ENCODE measurements around the gene KRT85. TPM values are rescaled to one million over a fixed set of nuclear protein-coding genes. Genes with fewer than 3 reads are reported as not detected.
"Not testable (repeated sequence)": the region's sequence is repeated elsewhere in the genome, so short reads cannot be mapped to it uniquely, and the experiment has no call there.

KRT85 gene
- polyA plus RNA-seq, 1 donor (not counting 4 experiments of a cell fraction or from before 2014, with no cell fraction given) = not detected

DNA sequence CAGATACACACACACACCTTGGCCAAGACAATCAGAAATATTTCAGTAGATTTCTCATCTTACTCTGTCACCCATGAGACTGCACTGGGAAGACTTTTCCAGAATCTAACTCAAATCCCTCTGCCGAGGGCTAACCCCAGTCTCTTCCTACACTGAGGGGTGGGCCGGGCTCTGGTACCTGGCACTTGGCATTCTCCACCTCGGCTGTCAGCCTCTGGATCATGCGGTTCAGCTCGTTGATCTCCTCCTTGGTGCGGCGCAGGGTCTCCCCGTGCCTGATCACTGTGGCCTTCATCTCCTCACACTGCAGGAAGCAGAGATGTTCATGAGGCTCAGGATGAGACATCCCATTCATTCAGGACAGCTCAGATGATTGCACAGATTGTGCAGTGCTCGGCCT, 51.0 kb downstream of the KRT85 start:
- H3K27me3 ChIP-seq (ENCODE audit: control insufficient read depth, extremely low read depth, insufficient read depth, low read length) = peaks cover 11% of the 10 kb centered on the region
- H3K9me3 ChIP-seq (ENCODE audit: control insufficient read depth, low read depth, low read length) = no peaks in the 10 kb centered on the region
- FAIRE-seq = no peak
- H4K20me1 ChIP-seq (ENCODE audit: control insufficient read depth, extremely low read depth, insufficient read depth, low read length) = no peaks in the 10 kb centered on the region
- H3K4me2 ChIP-seq (ENCODE audit: control insufficient read depth, extremely low read depth, insufficient read depth, low read depth, low read length) = no peak overlapping the region
- H3K9ac ChIP-seq (ENCODE audit: control insufficient read depth, extremely low read depth, insufficient read depth, low read length) = no peak overlapping the region
- no peak for DNase-seq (ENCODE audit: low read depth, low spot score)
- dilution Hi-C loops (cut with MboI; ENCODE audit: extremely low pct_ligation_motif_present, low sequenced_read_pairs) = no loop called here
- no peak overlapping the region for H3K27ac ChIP-seq (ENCODE audit: control insufficient read depth, insufficient read depth, low read length)
- H3K9me1 ChIP-seq (ENCODE audit: control insufficient read depth, extremely low read depth, insufficient read depth, low read length) = no peaks in the 10 kb centered on the region
- H3K4me3 ChIP-seq (ENCODE audit: control insufficient read depth in 2 of 3, extremely low read depth in 1 of 3, insufficient read depth in 2 of 3, low read depth in 1 of 3, low read length in 3 of 3) = no peak overlapping the region
- no peaks in the 10 kb centered on the region for H3K36me3 ChIP-seq (ENCODE audit: control insufficient read depth in 2 of 2, extremely low read depth in 1 of 2, insufficient read depth in 2 of 2, low read length in 2 of 2)
- H3K4me1 ChIP-seq (ENCODE audit: control insufficient read depth, extremely low read depth, insufficient read depth, low read length) = no peaks in the 10 kb centered on the region
- H2AFZ ChIP-seq (ENCODE audit: control insufficient read depth, low read length) = no peak overlapping the region
- TF ChIP-seq, protein P1, sequence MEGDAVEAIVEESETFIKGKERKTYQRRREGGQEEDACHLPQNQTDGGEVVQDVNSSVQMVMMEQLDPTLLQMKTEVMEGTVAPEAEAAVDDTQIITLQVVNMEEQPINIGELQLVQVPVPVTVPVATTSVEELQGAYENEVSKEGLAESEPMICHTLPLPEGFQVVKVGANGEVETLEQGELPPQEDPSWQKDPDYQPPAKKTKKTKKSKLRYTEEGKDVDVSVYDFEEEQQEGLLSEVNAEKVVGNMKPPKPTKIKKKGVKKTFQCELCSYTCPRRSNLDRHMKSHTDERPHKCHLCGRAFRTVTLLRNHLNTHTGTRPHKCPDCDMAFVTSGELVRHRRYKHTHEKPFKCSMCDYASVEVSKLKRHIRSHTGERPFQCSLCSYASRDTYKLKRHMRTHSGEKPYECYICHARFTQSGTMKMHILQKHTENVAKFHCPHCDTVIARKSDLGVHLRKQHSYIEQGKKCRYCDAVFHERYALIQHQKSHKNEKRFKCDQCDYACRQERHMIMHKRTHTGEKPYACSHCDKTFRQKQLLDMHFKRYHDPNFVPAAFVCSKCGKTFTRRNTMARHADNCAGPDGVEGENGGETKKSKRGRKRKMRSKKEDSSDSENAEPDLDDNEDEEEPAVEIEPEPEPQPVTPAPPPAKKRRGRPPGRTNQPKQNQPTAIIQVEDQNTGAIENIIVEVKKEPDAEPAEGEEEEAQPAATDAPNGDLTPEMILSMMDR (optimal IDR thresholded peaks at IDR 0.05 in 1 of 3, IDR thresholded peaks at IDR 0.05 in 1 of 3, conservative IDR thresholded peaks at IDR 0.05 in 1 of 3; ENCODE audit: extremely low read depth in 1 of 3, insufficient read depth in 2 of 3, low read length in 3 of 3) = no peak
- H3K79me2 ChIP-seq (ENCODE audit: control insufficient read depth, insufficient read depth, low read length) = no peaks in the 10 kb centered on the region

DNA sequence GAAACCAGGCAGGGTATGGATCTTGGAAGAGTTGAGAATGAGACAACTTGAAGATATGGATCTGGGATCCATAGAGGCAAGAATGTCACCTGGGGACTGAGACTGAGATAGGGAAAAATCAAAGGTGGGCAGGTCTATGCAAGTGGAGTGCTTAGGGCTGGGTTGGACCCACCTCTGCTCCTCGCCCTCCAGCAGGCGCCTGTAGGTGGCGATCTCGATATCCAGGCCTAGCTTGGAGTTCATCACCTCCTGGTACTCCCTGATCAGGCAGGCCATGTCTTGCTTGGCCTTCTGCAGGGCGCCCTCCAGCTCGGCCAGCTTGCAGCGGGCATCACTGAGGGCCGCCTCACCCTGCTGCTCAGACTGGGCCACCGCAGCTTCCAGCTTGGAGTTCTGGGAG, 51.6 kb downstream of the KRT85 start:
- H4K20me1 ChIP-seq (ENCODE audit: control insufficient read depth, extremely low read depth, insufficient read depth, low read length); H3K4me2 ChIP-seq (ENCODE audit: control insufficient read depth, extremely low read depth, insufficient read depth, low read depth, low read length); FAIRE-seq; H3K9ac ChIP-seq (ENCODE audit: control insufficient read depth, extremely low read depth, insufficient read depth, low read length); DNase-seq (ENCODE audit: low read depth, low spot score); H3K9me1 ChIP-seq (ENCODE audit: control insufficient read depth, extremely low read depth, insufficient read depth, low read length); H3K9me3 ChIP-seq (ENCODE audit: control insufficient read depth, low read depth, low read length); dilution Hi-C loops (cut with MboI; ENCODE audit: extremely low pct_ligation_motif_present, low sequenced_read_pairs); H3K4me3 ChIP-seq (ENCODE audit: control insufficient read depth in 2 of 3, extremely low read depth in 1 of 3, insufficient read depth in 2 of 3, low read depth in 1 of 3, low read length in 3 of 3); H3K79me2 ChIP-seq (ENCODE audit: control insufficient read depth, insufficient read depth, low read length); H3K36me3 ChIP-seq (ENCODE audit: control insufficient read depth in 2 of 2, extremely low read depth in 1 of 2, insufficient read depth in 2 of 2, low read length in 2 of 2); H3K27ac ChIP-seq (ENCODE audit: control insufficient read depth, insufficient read depth, low read length); H2AFZ ChIP-seq (ENCODE audit: control insufficient read depth, low read length); H3K4me1 ChIP-seq (ENCODE audit: control insufficient read depth, extremely low read depth, insufficient read depth, low read length): not testable (repeated sequence)
- H3K27me3 ChIP-seq (ENCODE audit: control insufficient read depth, extremely low read depth, insufficient read depth, low read length) = peaks cover 11% of the 10 kb centered on the region
- TF ChIP-seq, protein P1 (optimal IDR thresholded peaks at IDR 0.05 in 1 of 3, IDR thresholded peaks at IDR 0.05 in 1 of 3, conservative IDR thresholded peaks at IDR 0.05 in 1 of 3; ENCODE audit: extremely low read depth in 1 of 3, insufficient read depth in 2 of 3, low read length in 3 of 3) = peak; percentile 46 to 51 (median 48)

Data from keratinocyte (primary cell).